ENCODE data around the gene EMX2. TPM values are rescaled to one million over a fixed set of nuclear protein-coding genes. Genes with fewer than 3 reads are reported as not detected.
"Not testable (repeated sequence)": the region's sequence is repeated elsewhere in the genome, so short reads cannot be mapped to it uniquely, and the experiment has no call there.

The EMX2 gene
- total and polyA plus RNA-seq, 2 of the 13 experiments (the other 11 are each of a cell fraction or from before 2014, with no cell fraction given): not detected

DNA sequence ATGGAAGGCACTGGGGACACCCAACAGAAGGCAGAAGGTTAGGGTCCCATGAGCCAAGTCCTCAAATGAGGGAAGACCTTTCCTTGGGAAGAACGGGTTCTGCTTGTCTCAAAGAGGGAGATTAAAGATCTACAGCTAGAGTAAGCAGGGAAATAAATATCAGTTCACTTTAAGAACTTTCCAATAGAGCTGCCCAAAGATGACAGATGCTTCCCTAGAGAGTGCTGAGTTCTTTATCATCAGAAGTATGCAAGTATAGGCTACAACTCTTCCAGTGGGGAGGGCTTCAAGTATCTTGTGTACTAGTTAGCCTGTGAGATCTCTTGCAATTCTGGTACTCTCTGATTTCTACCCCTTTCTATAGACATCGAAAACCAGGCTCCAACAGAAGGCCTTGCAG lies 39.4 kb downstream of the EMX2 start (continued):
- TF ChIP-seq, protein P1, sequence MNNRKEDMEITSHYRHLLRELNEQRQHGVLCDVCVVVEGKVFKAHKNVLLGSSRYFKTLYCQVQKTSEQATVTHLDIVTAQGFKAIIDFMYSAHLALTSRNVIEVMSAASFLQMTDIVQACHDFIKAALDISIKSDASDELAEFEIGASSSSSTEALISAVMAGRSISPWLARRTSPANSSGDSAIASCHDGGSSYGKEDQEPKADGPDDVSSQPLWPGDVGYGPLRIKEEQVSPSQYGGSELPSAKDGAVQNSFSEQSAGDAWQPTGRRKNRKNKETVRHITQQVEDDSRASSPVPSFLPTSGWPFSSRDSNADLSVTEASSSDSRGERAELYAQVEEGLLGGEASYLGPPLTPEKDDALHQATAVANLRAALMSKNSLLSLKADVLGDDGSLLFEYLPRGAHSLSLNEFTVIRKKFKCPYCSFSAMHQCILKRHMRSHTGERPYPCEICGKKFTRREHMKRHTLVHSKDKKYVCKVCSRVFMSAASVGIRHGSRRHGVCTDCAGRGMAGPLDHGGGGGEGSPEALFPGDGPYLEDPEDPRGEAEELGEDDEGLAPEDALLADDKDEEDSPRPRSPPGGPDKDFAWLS (CRISPR knock-in tag; IDR thresholded peaks at IDR 0.05; ENCODE audit: borderline replicate concordance): no peak
- TF ChIP-seq ZNF775 (CRISPR knock-in tag; IDR thresholded peaks at IDR 0.05; ENCODE audit: borderline replicate concordance) (no peak), ZNF317 (CRISPR knock-in tag; IDR thresholded peaks at IDR 0.05) (no peak)
- TF ChIP-seq, protein P2, sequence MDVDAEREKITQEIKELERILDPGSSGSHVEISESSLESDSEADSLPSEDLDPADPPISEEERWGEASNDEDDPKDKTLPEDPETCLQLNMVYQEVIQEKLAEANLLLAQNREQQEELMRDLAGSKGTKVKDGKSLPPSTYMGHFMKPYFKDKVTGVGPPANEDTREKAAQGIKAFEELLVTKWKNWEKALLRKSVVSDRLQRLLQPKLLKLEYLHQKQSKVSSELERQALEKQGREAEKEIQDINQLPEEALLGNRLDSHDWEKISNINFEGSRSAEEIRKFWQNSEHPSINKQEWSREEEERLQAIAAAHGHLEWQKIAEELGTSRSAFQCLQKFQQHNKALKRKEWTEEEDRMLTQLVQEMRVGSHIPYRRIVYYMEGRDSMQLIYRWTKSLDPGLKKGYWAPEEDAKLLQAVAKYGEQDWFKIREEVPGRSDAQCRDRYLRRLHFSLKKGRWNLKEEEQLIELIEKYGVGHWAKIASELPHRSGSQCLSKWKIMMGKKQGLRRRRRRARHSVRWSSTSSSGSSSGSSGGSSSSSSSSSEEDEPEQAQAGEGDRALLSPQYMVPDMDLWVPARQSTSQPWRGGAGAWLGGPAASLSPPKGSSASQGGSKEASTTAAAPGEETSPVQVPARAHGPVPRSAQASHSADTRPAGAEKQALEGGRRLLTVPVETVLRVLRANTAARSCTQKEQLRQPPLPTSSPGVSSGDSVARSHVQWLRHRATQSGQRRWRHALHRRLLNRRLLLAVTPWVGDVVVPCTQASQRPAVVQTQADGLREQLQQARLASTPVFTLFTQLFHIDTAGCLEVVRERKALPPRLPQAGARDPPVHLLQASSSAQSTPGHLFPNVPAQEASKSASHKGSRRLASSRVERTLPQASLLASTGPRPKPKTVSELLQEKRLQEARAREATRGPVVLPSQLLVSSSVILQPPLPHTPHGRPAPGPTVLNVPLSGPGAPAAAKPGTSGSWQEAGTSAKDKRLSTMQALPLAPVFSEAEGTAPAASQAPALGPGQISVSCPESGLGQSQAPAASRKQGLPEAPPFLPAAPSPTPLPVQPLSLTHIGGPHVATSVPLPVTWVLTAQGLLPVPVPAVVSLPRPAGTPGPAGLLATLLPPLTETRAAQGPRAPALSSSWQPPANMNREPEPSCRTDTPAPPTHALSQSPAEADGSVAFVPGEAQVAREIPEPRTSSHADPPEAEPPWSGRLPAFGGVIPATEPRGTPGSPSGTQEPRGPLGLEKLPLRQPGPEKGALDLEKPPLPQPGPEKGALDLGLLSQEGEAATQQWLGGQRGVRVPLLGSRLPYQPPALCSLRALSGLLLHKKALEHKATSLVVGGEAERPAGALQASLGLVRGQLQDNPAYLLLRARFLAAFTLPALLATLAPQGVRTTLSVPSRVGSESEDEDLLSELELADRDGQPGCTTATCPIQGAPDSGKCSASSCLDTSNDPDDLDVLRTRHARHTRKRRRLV (CRISPR knock-in tag; IDR thresholded peaks at IDR 0.05): no peak
- TF ChIP-seq, protein P3, sequence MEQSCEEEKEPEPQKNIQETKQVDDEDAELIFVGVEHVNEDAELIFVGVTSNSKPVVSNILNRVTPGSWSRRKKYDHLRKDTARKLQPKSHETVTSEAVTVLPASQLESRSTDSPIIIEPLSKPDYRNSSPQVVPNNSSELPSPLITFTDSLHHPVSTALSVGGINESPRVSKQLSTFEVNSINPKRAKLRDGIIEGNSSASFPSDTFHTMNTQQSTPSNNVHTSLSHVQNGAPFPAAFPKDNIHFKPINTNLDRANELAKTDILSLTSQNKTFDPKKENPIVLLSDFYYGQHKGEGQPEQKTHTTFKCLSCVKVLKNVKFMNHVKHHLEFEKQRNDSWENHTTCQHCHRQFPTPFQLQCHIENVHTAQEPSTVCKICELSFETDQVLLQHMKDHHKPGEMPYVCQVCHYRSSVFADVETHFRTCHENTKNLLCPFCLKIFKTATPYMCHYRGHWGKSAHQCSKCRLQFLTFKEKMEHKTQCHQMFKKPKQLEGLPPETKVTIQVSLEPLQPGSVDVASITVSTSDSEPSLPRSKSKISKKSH (CRISPR knock-in tag; IDR thresholded peaks at IDR 0.05; ENCODE audit: borderline replicate concordance): no peak

DNA sequence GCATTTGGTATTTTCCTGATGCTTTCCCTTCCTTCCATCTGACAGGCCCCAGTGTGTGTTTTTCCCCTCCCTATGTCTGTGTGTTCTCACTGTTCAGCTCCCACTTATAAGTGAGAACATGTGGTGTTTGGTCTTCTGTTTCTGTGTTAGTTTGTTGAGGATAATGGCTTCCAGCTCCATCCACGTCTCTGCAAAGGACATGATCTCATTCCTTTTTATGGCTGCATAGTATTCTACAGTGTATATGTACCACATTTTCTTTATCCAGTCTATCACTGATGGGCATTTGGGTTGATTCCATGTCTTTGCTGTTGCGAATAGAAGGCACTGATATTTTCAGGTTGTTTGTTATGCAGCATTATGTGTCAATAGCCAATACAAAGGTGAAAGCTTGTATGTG lies 42.3 kb downstream of the EMX2 start:
- H3K27me3 ChIP-seq (ENCODE audit: control insufficient read depth in 1 of 2, insufficient read depth in 2 of 2, low read length in 2 of 2); intact Hi-C loops (cut with micrococcal nuclease; ENCODE audit: unreplicated experiment); POLR2A ChIA-PET; CTCF ChIA-PET (ENCODE audit: low intra/inter-chr PET ratio, low total read pairs); H3K9ac ChIP-seq (ENCODE audit: insufficient read depth, low read depth, low read length); H3K4me1 ChIP-seq (ENCODE audit: insufficient read depth, low read length); in situ Hi-C loops (cut with HindIII; ENCODE audit: extremely low pct_ligation_motif_present, low pct_unique_long_range_greater_than_20kb); H4K20me1 ChIP-seq (ENCODE audit: insufficient read depth, low read length); H2AFZ ChIP-seq (ENCODE audit: low read length); FAIRE-seq; DNase-seq (ENCODE audit: low spot score); H3K27ac ChIP-seq (ENCODE audit: extremely low read length, insufficient read depth, low read length); H3K9me3 ChIP-seq (ENCODE audit: low read length); H3K79me2 ChIP-seq (ENCODE audit: insufficient read depth, low read length); H3K36me3 ChIP-seq (replicated peaks in 1 of 2; ENCODE audit: control insufficient read depth in 1 of 2, insufficient read depth in 2 of 2, low read length in 2 of 2); ATAC-seq; H3K4me2 ChIP-seq (ENCODE audit: low read depth, low read length); BruUV-seq (replicated peaks); H3K4me3 ChIP-seq (replicated peaks in 1 of 3; ENCODE audit: insufficient read depth in 1 of 3, low read depth in 2 of 3, low read length in 3 of 3): not testable (repeated sequence)
- 4% methylated on average over 2 of the region's 2 CpGs for WGBS (ENCODE audit: low lambda C conversion rate)
